COR-L47 (cell line): ENCODE results near the gene ZFAND3.

Source experiments
- DNase-seq: peaks from one replicate; lab custom pipeline; 2025; lab: John Stamatoyannopoulos, UW

The ZFAND3 gene

GRCh38 chr6:38004908-38005307 is 185.4 kb downstream of the ZFAND3 start:
- no peak for DNase-seq

- DNase-seq, result no peak
Observed at GRCh38 chr6:38011937-38012336, 192.4 kb downstream of the ZFAND3 start.

GRCh38 chr6:38012573-38012972 is 193.0 kb downstream of the ZFAND3 start:
- peak; percentile 52 for DNase-seq

DNA sequence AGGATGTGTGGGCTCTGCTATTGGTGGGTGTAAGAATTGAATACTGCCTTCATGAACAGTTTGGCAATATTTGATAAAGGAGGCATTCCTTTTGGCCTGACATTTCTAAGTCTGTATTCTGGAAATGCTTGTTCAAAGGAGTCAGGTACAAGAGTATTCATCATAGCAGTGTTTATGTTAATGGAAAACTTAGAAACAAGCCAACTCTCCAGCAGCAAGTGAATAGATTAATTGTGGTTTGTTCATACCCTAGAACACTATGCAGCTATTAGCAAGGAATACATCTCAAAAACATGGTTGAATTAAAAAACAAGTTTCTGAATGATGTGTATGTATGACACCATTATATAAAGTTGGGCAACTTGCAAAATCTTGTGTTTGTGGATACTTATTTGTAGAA is 195.8 kb downstream of the ZFAND3 start:
- no peak for DNase-seq

GRCh38 chr6:38016824-38017223 is 197.3 kb downstream of the ZFAND3 start:
- DNase-seq, result no peak

- DNase-seq, result no peak
Observed at GRCh38 chr6:38018755-38019165, 199.2 kb downstream of the ZFAND3 start.

GRCh38 chr6:38020593-38020992 is 201.1 kb downstream of the ZFAND3 start:
- DNase-seq, result peak; percentile 56

DNA sequence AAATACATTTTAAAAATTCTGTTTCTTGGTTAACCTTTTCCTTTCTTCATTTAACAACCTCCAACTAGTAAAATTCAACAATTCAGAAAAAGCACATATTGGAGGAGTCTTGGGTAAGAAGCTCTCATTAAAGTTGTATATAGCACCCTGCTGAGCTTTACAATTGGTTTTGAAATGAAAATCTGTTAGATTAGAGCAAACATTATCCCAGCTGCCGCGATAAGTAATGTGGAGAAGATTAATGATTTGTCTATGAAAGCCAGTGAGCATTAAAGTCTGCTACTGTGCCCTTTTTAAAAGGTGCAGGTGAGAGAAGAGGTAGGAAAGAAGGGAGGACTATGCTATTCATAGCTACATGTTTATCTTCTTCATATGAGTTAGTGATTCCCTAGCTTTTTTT is 201.5 kb downstream of the ZFAND3 start:
- peak; percentile 85 for DNase-seq

GRCh38 chr6:38021571-38021970 is 202.0 kb downstream of the ZFAND3 start:
- no peak for DNase-seq

DNA sequence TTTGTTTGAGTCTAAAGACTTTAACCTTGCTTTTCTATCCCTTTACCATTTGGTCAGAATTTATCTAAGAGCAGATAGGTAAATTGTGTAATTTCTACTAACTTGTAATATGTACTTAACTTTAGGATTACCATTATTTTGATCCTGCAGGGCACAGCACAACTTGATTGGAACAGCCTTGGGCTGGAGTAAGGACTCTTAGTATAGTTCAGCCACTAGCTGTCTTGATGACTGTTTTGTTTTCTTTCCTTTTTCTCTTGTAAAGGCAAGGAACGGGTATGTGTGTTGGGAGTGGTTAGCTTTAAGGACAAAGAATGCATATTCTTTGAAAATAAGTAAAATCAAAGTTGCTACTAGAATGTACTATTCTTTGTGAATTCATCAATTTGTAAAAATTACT is 203.2 kb downstream of the ZFAND3 start:
- no peak for DNase-seq

GRCh38 chr6:38024908-38025307 is 205.4 kb downstream of the ZFAND3 start:
- DNase-seq, result no peak

DNA sequence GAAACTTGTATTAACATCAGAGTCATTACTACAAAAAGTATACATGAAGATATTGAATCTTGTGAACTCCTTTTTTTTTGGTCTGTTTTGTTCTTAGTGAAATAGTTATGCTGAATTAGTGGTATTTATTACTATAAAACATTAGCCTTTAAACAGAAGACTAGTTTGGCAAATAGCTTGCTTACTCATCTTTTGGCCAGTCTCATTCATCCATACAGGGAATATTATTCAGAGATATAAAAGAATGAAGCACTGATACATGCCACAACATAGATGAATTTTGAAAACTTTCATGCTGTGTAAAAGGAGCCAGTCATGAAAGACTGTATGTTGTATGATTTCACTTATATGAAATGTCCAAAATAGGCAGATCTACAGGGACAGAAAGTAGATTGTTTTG is 205.9 kb downstream of the ZFAND3 start:
- DNase-seq, result no peak

DNA sequence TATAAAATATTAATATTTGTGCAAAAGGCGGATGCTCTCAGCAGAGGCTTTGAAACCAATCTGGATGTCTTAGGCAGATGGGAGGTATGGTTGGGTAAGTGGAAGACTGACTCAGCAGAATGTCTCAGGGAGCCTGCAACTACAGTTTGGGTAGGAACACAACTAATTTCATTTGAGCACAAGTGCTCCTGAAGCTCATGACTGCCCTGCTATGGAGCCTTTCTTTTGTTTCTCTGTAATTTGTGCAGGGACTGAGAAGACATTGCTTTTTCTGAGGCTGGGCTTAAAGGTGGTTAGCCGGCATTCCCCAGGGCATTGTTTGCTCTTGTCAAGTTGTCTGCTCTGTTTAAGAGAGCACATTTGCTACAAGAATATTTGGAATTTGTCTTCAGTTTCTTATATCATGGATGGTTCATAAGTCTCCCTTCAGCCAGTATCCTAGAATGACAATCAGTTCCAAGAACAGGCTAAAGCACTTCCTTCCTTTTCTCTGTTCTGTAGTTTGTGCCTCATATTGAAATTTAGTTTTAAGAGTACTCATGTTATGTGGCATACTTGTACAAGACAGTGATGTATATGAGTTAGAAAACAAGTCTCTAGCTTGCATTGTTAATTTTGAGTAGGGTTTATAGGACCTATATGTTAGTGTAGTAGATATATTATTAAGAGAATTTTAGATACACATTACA is 208.3 kb downstream of the ZFAND3 start:
- no peak for DNase-seq

- no peak for DNase-seq
Observed at GRCh38 chr6:38030380-38030779, 210.9 kb downstream of the ZFAND3 start.

GRCh38 chr6:38032797-38033196 is 213.3 kb downstream of the ZFAND3 start:
- no peak for DNase-seq

DNA sequence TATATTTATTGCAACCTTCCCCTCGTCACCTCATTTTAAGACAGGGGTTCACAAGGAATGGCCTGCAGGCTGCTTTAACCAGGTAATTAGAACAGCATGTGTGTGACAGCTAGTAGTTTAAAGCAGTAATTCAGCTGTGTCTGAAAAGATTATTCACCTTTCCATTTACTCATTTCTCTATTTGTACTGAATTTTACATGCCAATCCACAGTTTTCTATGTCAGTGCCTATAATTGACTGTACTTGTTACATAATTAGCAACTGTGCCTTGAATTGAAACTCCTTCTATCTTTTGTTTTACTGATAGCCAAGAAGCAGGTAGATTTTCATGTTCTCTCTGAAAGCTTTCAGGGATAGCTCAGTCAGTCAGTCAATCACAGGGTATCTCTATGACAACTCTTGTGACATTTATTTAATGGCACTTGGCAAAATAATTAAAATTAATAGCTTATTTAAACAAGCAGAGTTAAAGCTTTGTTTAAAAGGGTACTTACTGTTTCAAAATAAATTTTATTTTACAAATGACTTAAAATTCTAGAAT is 214.0 kb downstream of the ZFAND3 start:
- DNase-seq, result no peak

GRCh38 chr6:38034274-38034914 is 214.9 kb downstream of the ZFAND3 start:
- DNase-seq, result no peak

DNA sequence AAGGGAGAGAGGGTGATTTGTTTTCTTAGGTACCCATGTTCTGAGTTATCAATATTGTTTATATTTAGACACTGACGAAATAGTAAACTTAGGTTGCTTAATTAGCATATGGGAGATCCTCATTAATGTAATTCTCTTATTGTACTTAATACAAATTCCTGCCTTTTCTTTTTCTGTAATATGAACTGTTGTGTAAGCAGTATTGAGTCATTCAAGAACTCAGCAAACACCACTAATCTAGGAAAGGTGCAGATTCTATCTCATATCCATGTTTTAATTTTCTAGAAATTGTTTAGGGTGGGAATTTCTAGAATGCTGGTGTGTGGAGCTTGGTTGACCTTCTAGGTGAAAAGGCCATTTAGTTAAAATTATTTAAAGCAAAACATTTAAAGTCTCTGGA is 216.0 kb downstream of the ZFAND3 start:
- DNase-seq, result no peak

DNA sequence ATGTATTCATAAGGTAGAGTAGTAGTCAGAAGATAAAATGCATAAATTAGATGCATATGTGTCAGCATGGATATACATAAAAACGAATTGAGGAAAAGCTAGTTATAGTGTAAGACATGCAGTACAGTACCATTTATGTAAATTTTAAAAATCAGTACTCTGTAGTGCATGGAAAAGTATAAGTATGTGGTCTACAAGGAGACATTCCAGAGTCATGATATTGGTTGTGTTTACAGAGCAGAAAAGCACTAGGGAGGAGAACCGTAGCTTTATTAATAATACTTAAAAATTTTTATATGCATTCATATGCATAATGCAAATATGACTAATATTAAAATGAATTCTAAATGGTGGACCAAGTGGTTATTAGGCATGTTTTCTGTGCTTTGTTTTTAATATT is 220.0 kb downstream of the ZFAND3 start:
- no peak for DNase-seq

DNA sequence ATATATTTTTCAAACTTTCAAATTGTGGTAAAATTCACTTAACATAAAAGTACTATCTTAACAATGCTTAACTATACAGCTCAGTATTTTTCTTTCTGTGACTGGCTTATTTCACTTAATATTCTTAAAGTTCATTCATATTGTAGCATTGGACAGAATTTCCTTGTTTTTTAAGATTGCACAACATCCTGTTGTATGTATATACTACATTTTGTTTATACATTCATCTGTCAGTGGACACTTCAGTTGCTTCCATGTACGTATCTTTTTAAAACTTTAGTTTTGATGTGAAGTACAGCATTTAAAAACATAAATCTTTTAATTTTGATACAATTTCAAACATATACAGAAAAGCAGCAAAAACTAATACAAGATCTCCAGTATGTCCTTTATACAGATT is 220.7 kb downstream of the ZFAND3 start:
- DNase-seq, result no peak

GRCh38 chr6:38043259-38043753 is 223.8 kb downstream of the ZFAND3 start:
- no peak for DNase-seq

GRCh38 chr6:38045701-38046305 is 226.3 kb downstream of the ZFAND3 start:
- no peak for DNase-seq

- DNase-seq, result no peak
Observed at GRCh38 chr6:38047562-38047961, 228.0 kb downstream of the ZFAND3 start.
